Smooth muscle cell (in vitro differentiated cells): ENCODE measurements around the gene TMEM175. TPM values are rescaled to one million over a fixed set of nuclear protein-coding genes. Genes with fewer than 3 reads are reported as not detected.

ENCODE experiments used
- DNase-seq: peaks from one replicate; lab custom pipeline; 2025; ENCODE audit not compliant: unreplicated experiment; lab: John Stamatoyannopoulos, UW
- H2AFZ ChIP-seq: fragments of 200-600 bp; sonication (generic); 2 replicates; pipeline ENCODE4 v1.6.0; 2016; ENCODE audit warnings: antibody characterized with exemption, low read depth, mild to moderate bottlenecking
- H3F3A ChIP-seq: fragments of 200-600 bp; sonication (generic); 2 replicates; pipeline ENCODE4 v1.6.0; 2017; ENCODE audit warnings: antibody characterized with exemption, low read depth
- H3K27ac ChIP-seq: fragments of 200-600 bp; sonication (generic); 2 replicates; pipeline ENCODE4 v1.5.1; 2016; ENCODE audit warnings: low read depth, mild to moderate bottlenecking
- H3K27me3 ChIP-seq: fragments of 200-600 bp; sonication (generic); 2 replicates; pipeline ENCODE4 v1.6.1; 2016; ENCODE audit warnings: low read depth, mild to moderate bottlenecking
- H3K36me3 ChIP-seq: fragments of 200-600 bp; sonication (generic); 2 replicates; pipeline ENCODE4 v1.5.1; 2016; ENCODE audit warnings: low read depth
- H3K4me1 ChIP-seq: fragments of 200-600 bp; sonication (generic); 2 replicates; pipeline ENCODE4 v1.5.1; 2016; ENCODE audit warnings: low read depth
- H3K4me2 ChIP-seq: fragments of 200-600 bp; sonication (generic); 2 replicates; pipeline ENCODE4 v1.6.0; 2016; ENCODE audit warnings: mild to moderate bottlenecking
- H3K4me3 ChIP-seq: fragments of 200-600 bp; sonication (generic); 2 replicates; pipeline ENCODE4 v1.5.1; 2016; ENCODE audit warnings: mild to moderate bottlenecking
- H3K79me2 ChIP-seq: fragments of 200-600 bp; sonication (generic); 2 replicates; pipeline ENCODE4 v1.6.0; 2016; ENCODE audit warnings: low read depth, mild to moderate bottlenecking
- H3K9ac ChIP-seq: fragments of 200-600 bp; sonication (generic); 2 replicates; pipeline ENCODE4 v1.6.0; 2016; ENCODE audit warnings: low read depth
- H3K9me3 ChIP-seq: fragments of 200-600 bp; sonication (generic); replicated peaks from 2 replicates; pipeline ENCODE4 v1.5.1; 2016; ENCODE audit warnings: low read depth
- H4K20me1 ChIP-seq: fragments of 200-600 bp; sonication (generic); 2 replicates; pipeline ENCODE4 v1.6.0; 2016; ENCODE audit warnings: low read depth
- CTCF ChIP-seq: fragments of 200-600 bp; sonication (generic); IDR thresholded peaks from 2 replicates; pipeline ENCODE4 v1.5.1; 2017; ENCODE audit warnings: borderline replicate concordance, mild to moderate bottlenecking, antibody characterized with exemption; ENCODE audit not compliant: insufficient read depth, poor library complexity, severe bottlenecking
- WGBS: methylation state at CpG from one replicate; pipeline ENCODE4 v1.1.7; 2016; ENCODE audit warnings: low lambda C conversion rate; 5-methylcytosine and 5-hydroxymethylcytosine counted together
- polyA plus RNA-seq: library from polyadenylated mRNA; unstranded; fragments of >200 nt; fragmentation: Nextera tagmentation; extraction: Ambion mirVana; gene quantifications from 2 replicates; pipeline ENCODE4 v1.2.1, GENCODE V29; 2016
- total RNA-seq: library from RNA; depleted of rRNA; stranded (reverse); fragments of >200 nt; gene quantifications from 2 replicates; pipeline ENCODE4 v1.2.3, GENCODE V29; 2014

The TMEM175 gene
- total and polyA plus RNA-seq, 2 experiments from 2014 or later = 20.6 to 27.6 TPM

DNA sequence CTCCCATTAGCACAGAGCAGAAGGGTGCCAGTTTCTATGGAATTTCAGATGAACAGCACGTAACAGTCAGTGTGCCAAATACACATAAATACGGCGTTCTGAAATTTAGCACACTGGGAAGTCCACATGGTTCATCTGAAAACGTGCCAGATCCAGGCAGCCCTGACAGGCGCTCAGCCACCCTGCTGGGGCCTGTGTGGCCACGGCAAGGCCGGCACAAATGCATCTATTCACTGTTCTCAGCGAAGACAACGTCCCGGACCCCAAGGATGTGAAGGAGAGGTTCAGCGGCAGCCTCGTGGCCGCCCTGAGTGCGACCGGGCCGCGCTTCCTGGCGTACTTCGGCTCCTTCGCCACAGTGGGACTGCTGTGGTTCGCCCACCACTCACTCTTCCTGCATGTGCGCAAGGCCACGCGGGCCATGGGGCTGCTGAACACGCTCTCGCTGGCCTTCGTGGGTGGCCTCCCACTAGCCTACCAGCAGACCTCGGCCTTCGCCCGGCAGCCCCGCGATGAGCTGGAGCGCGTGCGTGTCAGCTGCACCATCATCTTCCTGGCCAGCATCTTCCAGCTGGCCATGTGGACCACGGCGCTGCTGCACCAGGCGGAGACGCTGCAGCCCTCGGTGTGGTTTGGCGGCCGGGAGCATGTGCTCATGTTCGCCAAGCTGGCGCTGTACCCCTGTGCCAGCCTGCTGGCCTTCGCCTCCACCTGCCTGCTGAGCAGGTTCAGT, 25.5 kb downstream of the TMEM175 start:
- H3K4me1 ChIP-seq = no peaks in the 10 kb centered on the region
- no peaks in the 10 kb centered on the region for H3K9me3 ChIP-seq
- no peak overlapping the region for H3K4me2 ChIP-seq
- no peak for TF ChIP-seq CTCF
- no peak for DNase-seq
- no peak overlapping the region for H3K9ac ChIP-seq
- no peaks in the 10 kb centered on the region for H4K20me1 ChIP-seq
- no peaks in the 10 kb centered on the region for H3K36me3 ChIP-seq
- H3F3A ChIP-seq = no peaks in the 10 kb centered on the region
- 96% methylated on average over 45 of the region's 45 CpGs for WGBS
- no peak overlapping the region for H3K27ac ChIP-seq
- no peaks in the 10 kb centered on the region for H3K27me3 ChIP-seq
- H3K4me3 ChIP-seq = no peak overlapping the region
- H2AFZ ChIP-seq = no peak overlapping the region
- H3K79me2 ChIP-seq = no peaks in the 10 kb centered on the region

GRCh38 chr4:958314-958665, 26.0 kb downstream of the TMEM175 start:
- H3K4me1 ChIP-seq = no peaks in the 10 kb centered on the region
- no peaks in the 10 kb centered on the region for H3K27me3 ChIP-seq
- DNase-seq = no peak
- H4K20me1 ChIP-seq = no peaks in the 10 kb centered on the region
- H3K9me3 ChIP-seq = no peaks in the 10 kb centered on the region
- TF ChIP-seq CTCF = no peak
- no peak overlapping the region for H3K4me2 ChIP-seq
- no peak overlapping the region for H3K27ac ChIP-seq
- H3K79me2 ChIP-seq = no peaks in the 10 kb centered on the region
- 97% methylated on average over 17 of the region's 17 CpGs for WGBS
- no peak overlapping the region for H2AFZ ChIP-seq
- H3K4me3 ChIP-seq = no peak overlapping the region
- H3F3A ChIP-seq = no peaks in the 10 kb centered on the region
- no peak overlapping the region for H3K9ac ChIP-seq
- H3K36me3 ChIP-seq = no peaks in the 10 kb centered on the region

- H3K27ac ChIP-seq = no peak overlapping the region
- no peak overlapping the region for H3K4me2 ChIP-seq
- no peak for DNase-seq
- no peaks in the 10 kb centered on the region for H4K20me1 ChIP-seq
- no peaks in the 10 kb centered on the region for H3K36me3 ChIP-seq
- WGBS = 90% methylated on average over 17 of the region's 17 CpGs
- no peak for TF ChIP-seq CTCF
- no peaks in the 10 kb centered on the region for H3K27me3 ChIP-seq
- no peak overlapping the region for H3K9ac ChIP-seq
- H3K79me2 ChIP-seq = no peaks in the 10 kb centered on the region
- H3K4me1 ChIP-seq = no peaks in the 10 kb centered on the region
- H3K9me3 ChIP-seq = no peaks in the 10 kb centered on the region
- no peak overlapping the region for H2AFZ ChIP-seq
- H3F3A ChIP-seq = no peaks in the 10 kb centered on the region
- H3K4me3 ChIP-seq = no peak overlapping the region
Measured at GRCh38 chr4:958696-959337, 26.6 kb downstream of the TMEM175 start.
